DND-41 (cell line): ENCODE data around the gene BRAF.

Source experiments
- ATAC-seq: fragments of 200-7000 bp; cut with Tn5 transposase; 3 replicates; pipeline ENCODE4 v1.9.1; 2021; ENCODE audit warnings: low read depth; ENCODE audit not compliant: insufficient read depth
- DNase-seq: peaks from one replicate; pipeline ENCODE4 v3.0.0-alpha.2; 2020
- H2AFZ ChIP-seq: 2 replicates; pipeline ENCODE4 v1.6.0; 2012; ENCODE audit warnings: low read depth, low read length
- H3K27ac ChIP-seq: 2 replicates; pipeline ENCODE4 v1.5.1; 2012; ENCODE audit warnings: low read length, inconsistent platforms
- H3K27me3 ChIP-seq: fragments of 200-600 bp; sonication (generic); 2 replicates; pipeline ENCODE4 v1.6.0; 2012; ENCODE audit warnings: low read length, mild to moderate bottlenecking, inconsistent platforms; ENCODE audit not compliant: insufficient read depth, poor library complexity
- H3K36me3 ChIP-seq: 2 replicates; pipeline ENCODE4 v1.5.1; 2012; ENCODE audit warnings: low read length, inconsistent platforms; ENCODE audit not compliant: insufficient read depth
- H3K4me1 ChIP-seq: 2 replicates; pipeline ENCODE4 v1.5.1; 2012; ENCODE audit warnings: mild to moderate bottlenecking, low read length; ENCODE audit not compliant: insufficient read depth
- H3K4me2 ChIP-seq: 2 replicates; pipeline ENCODE4 v1.6.0; 2012; ENCODE audit warnings: mild to moderate bottlenecking, moderate library complexity, low read length, inconsistent platforms; ENCODE audit not compliant: insufficient read depth
- H3K4me3 ChIP-seq, 2 experiments: fragments of 200-600 bp in 1 of 2; shearing (Covaris generic) in 1 of 2; 2 replicates each; pipeline ENCODE4 v1.5.1; 2012 to 2016; ENCODE audit warnings: inconsistent platforms in 2 of 2, low read length in 2 of 2, mild to moderate bottlenecking in 2 of 2, low read depth in 1 of 2, moderate library complexity in 1 of 2
- H3K79me2 ChIP-seq: 2 replicates; pipeline ENCODE4 v1.6.0; 2012; ENCODE audit warnings: low read length, inconsistent platforms; ENCODE audit not compliant: insufficient read depth
- H3K9ac ChIP-seq: 2 replicates; pipeline ENCODE4 v1.6.0; 2012; ENCODE audit warnings: low read depth, mild to moderate bottlenecking, inconsistent platforms, low read length, moderate library complexity
- H3K9me3 ChIP-seq: 2 replicates; pipeline ENCODE4 v1.5.1; 2012; ENCODE audit warnings: low read length, moderate library complexity, mild to moderate bottlenecking, inconsistent platforms; ENCODE audit not compliant: insufficient read depth, severe bottlenecking
- H4K20me1 ChIP-seq: 2 replicates; pipeline ENCODE4 v1.6.0; 2012; ENCODE audit warnings: low read length; ENCODE audit not compliant: insufficient read depth
- EZH2 ChIP-seq: IDR thresholded peaks from 3 replicates; pipeline ENCODE4 v1.6.1; 2012; ENCODE audit warnings: borderline replicate concordance, low read depth, mild to moderate bottlenecking, moderate library complexity, low read length, inconsistent platforms; ENCODE audit not compliant: severe bottlenecking
- TF ChIP-seq, protein P1 (sequence below): IDR thresholded peaks from 2 replicates; pipeline ENCODE4 v1.5.1; 2012; ENCODE audit warnings: borderline replicate concordance, low read length, moderate library complexity, mild to moderate bottlenecking; ENCODE audit not compliant: poor library complexity, severe bottlenecking; ENCODE audit errors: extremely low read depth

BRAF gene

DNA sequence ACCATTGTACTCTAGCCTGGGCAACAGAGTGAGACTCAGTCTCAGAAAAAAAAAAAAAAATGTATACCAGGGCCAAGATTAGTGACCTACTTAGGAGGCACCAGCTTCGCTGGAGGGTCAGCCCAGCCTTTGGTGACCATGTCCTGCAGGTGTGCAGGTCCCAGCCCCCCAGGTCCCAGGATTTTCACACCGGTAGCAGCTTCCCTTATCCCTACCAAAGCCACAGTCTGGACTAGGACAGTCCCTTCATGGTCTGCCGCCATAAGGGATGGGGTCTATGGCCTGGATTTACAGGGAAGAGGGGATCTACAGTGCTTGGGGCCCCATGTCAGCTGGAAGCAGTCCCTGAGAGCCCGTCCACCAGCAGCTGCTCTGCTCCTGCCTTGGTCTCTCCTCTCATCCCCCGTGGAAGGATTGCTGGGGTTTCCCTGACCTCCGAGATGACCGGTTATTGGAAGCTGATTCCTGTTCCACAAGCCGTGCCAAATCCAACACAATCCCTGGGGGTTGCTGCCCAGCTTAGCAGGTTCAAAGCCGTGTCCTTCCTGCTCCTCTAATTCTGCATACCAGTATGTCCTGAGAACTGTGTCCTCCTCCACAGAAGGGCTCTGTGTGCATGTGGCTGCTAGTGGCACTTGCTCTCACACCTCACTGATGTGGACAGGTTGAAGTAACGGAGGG, 239.2 kb downstream of the BRAF start:
- no peaks in the 10 kb centered on the region for H3K79me2 ChIP-seq
- H3K9me3 ChIP-seq, result no peaks in the 10 kb centered on the region
- H3K27ac ChIP-seq, result no peak overlapping the region
- H3K4me3 ChIP-seq, result no peak overlapping the region
- H3K27me3 ChIP-seq, result no peaks in the 10 kb centered on the region
- no peaks in the 10 kb centered on the region for H3K4me1 ChIP-seq
- ATAC-seq (no peak), DNase-seq (no peak)
- peaks cover 63% of the 10 kb centered on the region for H3K36me3 ChIP-seq
- H3K9ac ChIP-seq, result no peak overlapping the region
- no peak overlapping the region for H2AFZ ChIP-seq
- TF ChIP-seq EZH2, result no peak
- TF ChIP-seq, protein P1, sequence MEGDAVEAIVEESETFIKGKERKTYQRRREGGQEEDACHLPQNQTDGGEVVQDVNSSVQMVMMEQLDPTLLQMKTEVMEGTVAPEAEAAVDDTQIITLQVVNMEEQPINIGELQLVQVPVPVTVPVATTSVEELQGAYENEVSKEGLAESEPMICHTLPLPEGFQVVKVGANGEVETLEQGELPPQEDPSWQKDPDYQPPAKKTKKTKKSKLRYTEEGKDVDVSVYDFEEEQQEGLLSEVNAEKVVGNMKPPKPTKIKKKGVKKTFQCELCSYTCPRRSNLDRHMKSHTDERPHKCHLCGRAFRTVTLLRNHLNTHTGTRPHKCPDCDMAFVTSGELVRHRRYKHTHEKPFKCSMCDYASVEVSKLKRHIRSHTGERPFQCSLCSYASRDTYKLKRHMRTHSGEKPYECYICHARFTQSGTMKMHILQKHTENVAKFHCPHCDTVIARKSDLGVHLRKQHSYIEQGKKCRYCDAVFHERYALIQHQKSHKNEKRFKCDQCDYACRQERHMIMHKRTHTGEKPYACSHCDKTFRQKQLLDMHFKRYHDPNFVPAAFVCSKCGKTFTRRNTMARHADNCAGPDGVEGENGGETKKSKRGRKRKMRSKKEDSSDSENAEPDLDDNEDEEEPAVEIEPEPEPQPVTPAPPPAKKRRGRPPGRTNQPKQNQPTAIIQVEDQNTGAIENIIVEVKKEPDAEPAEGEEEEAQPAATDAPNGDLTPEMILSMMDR, result no peak
- H3K4me2 ChIP-seq, result no peak overlapping the region
- 0 out of 2 replicates have a peak, but pooled peaks cover 3% of the 10 kb centered on the region for H4K20me1 ChIP-seq

DNA sequence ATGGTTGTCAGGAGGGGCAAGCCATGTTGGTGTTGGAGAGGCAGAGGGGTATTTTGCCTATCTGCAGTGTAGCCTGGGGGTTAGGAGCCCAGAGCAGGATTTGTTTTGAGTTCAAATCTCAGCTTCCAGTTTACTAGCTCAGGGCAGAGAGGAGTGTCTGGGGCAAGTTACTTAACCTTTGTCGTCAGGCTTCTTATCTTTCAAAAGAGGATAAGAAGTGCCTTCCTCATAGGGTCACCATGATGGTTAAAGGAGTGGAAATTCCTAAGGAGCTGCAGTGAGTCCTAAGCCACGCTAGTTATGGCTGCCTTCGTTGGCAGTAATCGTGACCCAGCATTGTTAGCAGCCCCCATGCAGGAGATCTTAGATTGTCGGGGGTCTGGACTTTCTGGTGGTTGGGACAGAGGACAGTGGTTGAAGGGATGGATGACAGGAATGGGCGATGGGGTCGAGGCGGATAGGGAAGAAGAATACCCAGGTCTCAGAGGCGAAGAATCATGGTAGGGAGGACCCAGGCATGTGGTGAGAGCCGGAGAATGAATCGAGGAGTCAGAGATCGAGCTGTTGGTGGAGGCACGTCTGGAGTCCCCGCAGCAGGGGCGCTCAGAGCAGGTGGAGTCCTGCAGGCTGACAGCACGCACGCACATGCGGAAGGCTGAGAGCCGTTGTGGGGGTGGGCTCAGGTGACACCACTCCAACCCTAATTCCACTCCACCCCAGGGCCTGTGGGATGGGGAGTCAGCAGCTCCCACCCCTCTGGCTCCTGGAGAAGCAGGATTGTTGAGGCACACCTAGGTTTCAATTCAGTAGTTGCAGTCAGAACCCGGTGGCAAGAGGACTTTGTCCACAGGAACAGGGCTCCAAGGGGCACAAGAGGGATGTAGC, 240.4 kb downstream of the BRAF start:
- ATAC-seq, result no peak
- no peak for DNase-seq
- Histone ChIP-seq H3K36me3 (peaks cover 66% of the 10 kb centered on the region), H2AFZ (no peak overlapping the region), H3K27me3 (no peaks in the 10 kb centered on the region), H3K4me3 (no peak overlapping the region), H4K20me1 (0 out of 2 replicates have a peak, but pooled peaks cover 4% of the 10 kb centered on the region), H3K9ac (no peak overlapping the region), H3K4me1 (no peaks in the 10 kb centered on the region), H3K9me3 (no peaks in the 10 kb centered on the region), H3K79me2 (no peaks in the 10 kb centered on the region), H3K27ac (no peak overlapping the region), H3K4me2 (no peak overlapping the region)
- TF ChIP-seq EZH2, result no peak
- TF ChIP-seq, protein P1, result no peak

DNA sequence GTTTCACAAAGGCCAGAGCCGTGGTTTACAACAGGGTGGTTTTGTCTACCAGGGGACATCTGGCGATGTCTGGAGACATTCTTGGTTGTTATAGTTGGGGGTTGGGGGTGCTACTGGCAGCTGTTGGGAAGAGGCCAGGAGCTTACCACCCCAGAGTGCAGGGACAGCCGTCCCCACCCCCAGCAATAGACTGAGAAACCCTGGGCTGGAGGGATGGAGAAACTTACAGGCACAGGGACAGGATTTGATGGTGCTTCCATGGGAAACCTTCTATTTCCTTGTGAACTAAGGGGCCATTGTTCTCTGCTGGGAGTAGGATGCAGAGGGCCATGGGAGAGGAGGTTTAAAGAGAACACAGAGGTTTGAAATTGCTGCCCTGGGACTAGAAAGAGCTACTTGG, 241.1 kb downstream of the BRAF start:
- peaks cover 70% of the 10 kb centered on the region for H3K36me3 ChIP-seq
- H3K79me2 ChIP-seq, result no peaks in the 10 kb centered on the region
- H3K27me3 ChIP-seq, result no peaks in the 10 kb centered on the region
- TF ChIP-seq EZH2, result no peak
- TF ChIP-seq, protein P1, result no peak
- no peak overlapping the region for H3K27ac ChIP-seq
- H3K9ac ChIP-seq, result no peak overlapping the region
- DNase-seq, result no peak
- H3K9me3 ChIP-seq, result no peaks in the 10 kb centered on the region
- no peak overlapping the region for H3K4me2 ChIP-seq
- H4K20me1 ChIP-seq, result peaks cover 5% of the 10 kb centered on the region; the same call in 1 of the 2 replicates
- no peaks in the 10 kb centered on the region for H3K4me1 ChIP-seq
- no peak overlapping the region for H3K4me3 ChIP-seq
- H2AFZ ChIP-seq, result no peak overlapping the region
- ATAC-seq, result no peak
